ENCODE data around the gene DPEP1.

DNA sequence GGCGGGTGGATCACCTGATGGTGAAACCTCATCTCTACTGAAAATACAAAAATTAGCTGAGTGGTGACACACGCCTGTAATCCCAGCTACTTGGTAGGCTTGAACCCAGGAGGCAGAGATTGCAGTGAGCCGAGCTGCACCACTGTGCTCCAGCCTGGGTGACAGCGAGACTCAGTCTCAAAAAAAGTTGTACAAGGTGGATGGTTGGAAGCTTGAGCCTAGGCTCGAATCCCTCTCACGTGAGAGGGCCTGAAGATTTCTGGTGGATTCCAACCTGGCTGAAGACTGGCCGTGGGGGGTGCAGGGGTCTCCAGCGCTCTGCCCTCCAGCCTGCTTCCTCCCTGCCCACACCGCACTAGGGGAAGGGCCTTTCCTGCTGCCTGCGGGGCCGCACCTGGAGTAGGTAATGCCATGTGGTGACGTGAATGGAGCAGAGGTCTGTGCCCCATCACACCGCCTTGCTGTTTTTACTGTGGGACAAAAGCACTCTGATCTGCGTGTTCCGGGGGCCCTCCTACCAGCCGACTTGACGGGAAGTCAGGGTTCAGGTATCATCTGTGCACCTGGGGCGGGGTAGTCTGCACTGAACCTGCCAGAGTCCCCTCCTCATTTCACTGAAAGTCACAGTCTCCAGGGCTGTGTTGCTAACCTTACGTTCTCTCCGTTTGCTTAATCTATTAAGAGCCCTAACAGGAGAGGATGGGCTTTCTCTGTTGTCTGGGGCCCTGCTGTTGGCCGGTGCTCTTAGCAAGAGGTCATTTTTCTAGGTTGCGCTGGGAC, 48.8 kb upstream of the DPEP1 start:
- TF ChIP-seq, protein P1, sequence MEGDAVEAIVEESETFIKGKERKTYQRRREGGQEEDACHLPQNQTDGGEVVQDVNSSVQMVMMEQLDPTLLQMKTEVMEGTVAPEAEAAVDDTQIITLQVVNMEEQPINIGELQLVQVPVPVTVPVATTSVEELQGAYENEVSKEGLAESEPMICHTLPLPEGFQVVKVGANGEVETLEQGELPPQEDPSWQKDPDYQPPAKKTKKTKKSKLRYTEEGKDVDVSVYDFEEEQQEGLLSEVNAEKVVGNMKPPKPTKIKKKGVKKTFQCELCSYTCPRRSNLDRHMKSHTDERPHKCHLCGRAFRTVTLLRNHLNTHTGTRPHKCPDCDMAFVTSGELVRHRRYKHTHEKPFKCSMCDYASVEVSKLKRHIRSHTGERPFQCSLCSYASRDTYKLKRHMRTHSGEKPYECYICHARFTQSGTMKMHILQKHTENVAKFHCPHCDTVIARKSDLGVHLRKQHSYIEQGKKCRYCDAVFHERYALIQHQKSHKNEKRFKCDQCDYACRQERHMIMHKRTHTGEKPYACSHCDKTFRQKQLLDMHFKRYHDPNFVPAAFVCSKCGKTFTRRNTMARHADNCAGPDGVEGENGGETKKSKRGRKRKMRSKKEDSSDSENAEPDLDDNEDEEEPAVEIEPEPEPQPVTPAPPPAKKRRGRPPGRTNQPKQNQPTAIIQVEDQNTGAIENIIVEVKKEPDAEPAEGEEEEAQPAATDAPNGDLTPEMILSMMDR (conservative IDR thresholded peaks at IDR 0.05; ENCODE audit: low read depth, low read length) = no peak
- TF ChIP-seq EZH2 (IDR thresholded peaks at IDR 0.05; ENCODE audit: borderline replicate concordance, low read depth, low read length, poor library complexity, severe bottlenecking) = no peak
